Endothelial cell of umbilical vein (primary cell): ENCODE data around the gene SPINK6. TPM values are rescaled to one million over a fixed set of nuclear protein-coding genes. Genes with fewer than 3 reads are reported as not detected.

ENCODE experiments used
- BruUV-seq: library from RNA; stranded (reverse); fragments of 400-500 nt; replicated peaks from 2 replicates; lab custom pipeline; 2021; lab: Mats Ljungman, UMichigan
- CTCF ChIA-PET: fragments of 300-600, 350-600 bp; sonication (Branson Sonifier 250); formaldehyde crosslinking; loops from one replicate; lab custom pipeline; 2021; ENCODE audit warnings: antibody characterized with exemption, inconsistent platforms; lab: Charles Lee
- POLR2A ChIA-PET: fragments of 300-600, 350-600 bp; sonication (Branson Sonifier 250); formaldehyde crosslinking; loops from one replicate; lab custom pipeline; 2021; ENCODE audit warnings: antibody characterized with exemption, inconsistent platforms; lab: Charles Lee
- DNase-seq: peaks from one replicate; pipeline ENCODE4 v3.0.0-alpha.2; 2011; ENCODE audit warnings: low read depth, low spot score
- FAIRE-seq: peaks from 2 replicates; lab custom pipeline; 2011; peaks lifted over from hg19 to GRCh38; lab: Jason Lieb, UNC
- H2AFZ ChIP-seq: 2 replicates; pipeline ENCODE4 v1.6.0; 2012; ENCODE audit warnings: low read depth, low read length, control low read depth, inconsistent platforms
- H3K27ac ChIP-seq: 2 replicates; pipeline ENCODE4 v1.5.1; 2011; ENCODE audit warnings: low read depth, mild to moderate bottlenecking, control low read depth, low read length, moderate library complexity; ENCODE audit not compliant: insufficient read depth
- H3K27me3 ChIP-seq, 2 experiments: 2 replicates each; pipeline versions ENCODE4 v1.6.0 to v1.6.1; 2011; ENCODE audit warnings: low read length in 2 of 2, mixed read lengths in 1 of 2; ENCODE audit not compliant: control insufficient read depth in 2 of 2, insufficient read depth in 2 of 2
- H3K36me3 ChIP-seq, 2 experiments: 2 replicates in 1 of 2; 3 replicates in 1 of 2; pipeline ENCODE4 v1.5.1; 2011; ENCODE audit warnings: low read length in 2 of 2, mild to moderate bottlenecking in 1 of 2, moderate library complexity in 1 of 2; ENCODE audit not compliant: control insufficient read depth in 2 of 2, insufficient read depth in 2 of 2; ENCODE audit errors: extremely low read depth in 1 of 2
- H3K4me1 ChIP-seq: 3 replicates; pipeline ENCODE4 v1.5.1; 2011; ENCODE audit warnings: mild to moderate bottlenecking, low read length; ENCODE audit not compliant: control insufficient read depth, insufficient read depth; ENCODE audit errors: extremely low read depth
- H3K4me2 ChIP-seq: 2 replicates; pipeline ENCODE4 v1.6.1; 2011; ENCODE audit warnings: low read length, control low read depth, mixed read lengths; ENCODE audit not compliant: insufficient read depth
- H3K4me3 ChIP-seq, 3 experiments: fragments of 200-600 bp in 1 of 3; sonication (generic), shearing (Covaris generic) in 1 of 3; replicated peaks in 1 of 3; 2 replicates each; pipeline ENCODE4 v1.5.1; 2011 to 2016; ENCODE audit warnings: control low read depth in 3 of 3, low read length in 3 of 3, mild to moderate bottlenecking in 2 of 3, inconsistent platforms in 1 of 3, low read depth in 1 of 3, moderate library complexity in 1 of 3; ENCODE audit not compliant: insufficient read depth in 1 of 3
- H3K79me2 ChIP-seq: 2 replicates; pipeline ENCODE4 v1.6.0; 2012; ENCODE audit warnings: low read length, inconsistent platforms; ENCODE audit not compliant: control insufficient read depth, insufficient read depth
- H3K9ac ChIP-seq: replicated peaks from 2 replicates; pipeline ENCODE3; 2011; ENCODE audit warnings: low read length, control low read depth; ENCODE audit not compliant: insufficient read depth; ENCODE audit errors: extremely low read depth
- H3K9me1 ChIP-seq: replicated peaks from 3 replicates; pipeline ENCODE4 v1.6.0; 2011; ENCODE audit warnings: mild to moderate bottlenecking, low read length; ENCODE audit not compliant: control insufficient read depth, insufficient read depth; ENCODE audit errors: extremely low read depth
- H3K9me3 ChIP-seq: replicated peaks from 2 replicates; pipeline ENCODE4 v1.5.1; 2012; ENCODE audit warnings: low read length, inconsistent platforms; ENCODE audit not compliant: control insufficient read depth, insufficient read depth
- H4K20me1 ChIP-seq: replicated peaks from 2 replicates; pipeline ENCODE3; 2011; ENCODE audit warnings: mild to moderate bottlenecking, low read length; ENCODE audit not compliant: control insufficient read depth, insufficient read depth; ENCODE audit errors: extremely low read depth
- CTCF ChIP-seq, 2 donors: IDR thresholded peaks; 1 replicate in 1 of 2; 2 replicates in 1 of 2; pipeline ENCODE4 v1.5.1; 2011; ENCODE audit warnings: low read length in 2 of 2, mild to moderate bottlenecking in 2 of 2, moderate library complexity in 2 of 2, control low read depth in 1 of 2, inconsistent platforms in 1 of 2, low read depth in 1 of 2; ENCODE audit not compliant: insufficient read depth in 1 of 2; ENCODE audit errors: extremely low read depth in 1 of 2
- EZH2 ChIP-seq: IDR thresholded peaks from 2 replicates; pipeline ENCODE4 v1.6.1; 2012; ENCODE audit warnings: borderline replicate concordance, low read depth, mild to moderate bottlenecking, moderate library complexity, low read length, inconsistent platforms; ENCODE audit not compliant: severe bottlenecking
- FOS ChIP-seq: IDR thresholded peaks from 2 replicates; pipeline ENCODE4 v1.6.1; 2011; ENCODE audit warnings: mild to moderate bottlenecking, low read length, moderate library complexity, borderline replicate concordance; ENCODE audit not compliant: insufficient read depth
- GATA2 ChIP-seq: IDR thresholded peaks from 2 replicates; pipeline ENCODE4 v1.7.0; 2011; ENCODE audit warnings: low read depth, mild to moderate bottlenecking, moderate library complexity, mixed read lengths, low read length; ENCODE audit not compliant: insufficient read length, insufficient read depth
- JUN ChIP-seq: IDR thresholded peaks from 2 replicates; pipeline ENCODE4 v1.6.1; 2011; ENCODE audit warnings: borderline replicate concordance, low read depth; ENCODE audit not compliant: insufficient read length, insufficient read depth
- MAX ChIP-seq: IDR thresholded peaks from 2 replicates; pipeline ENCODE4 v1.6.1; 2011; ENCODE audit not compliant: insufficient read depth, insufficient read length
- MYC ChIP-seq: IDR thresholded peaks from one replicate; pipeline ENCODE4 v1.6.1; 2011; ENCODE audit warnings: mild to moderate bottlenecking, low read depth, low read length
- POLR2A ChIP-seq: IDR thresholded peaks from 2 replicates; pipeline ENCODE4 v1.6.1; 2012; ENCODE audit warnings: low read depth, mild to moderate bottlenecking, control low read depth, low read length
- POLR2AphosphoS5 ChIP-seq: IDR thresholded peaks from 2 replicates; pipeline ENCODE4 v1.6.1; 2012; ENCODE audit warnings: low read depth, mild to moderate bottlenecking, control low read depth, low read length, moderate library complexity; ENCODE audit not compliant: insufficient read depth
- dilution Hi-C: fragments of 300-500 bp; cut with MboI; formaldehyde crosslinking; loops from one replicate; pipeline ENCODE4 v1.15.0; 2019; ENCODE audit warnings: low sequenced_read_pairs; ENCODE audit not compliant: extremely low pct_ligation_motif_present
- intact Hi-C: fragments of 100-400 bp; cut with micrococcal nuclease; formaldehyde crosslinking; loops from one replicate; pipeline ENCODE4 v1.10.0; 2022
- polyA plus RNA-seq, 4 experiments: library from polyadenylated mRNA; depleted of rRNA in 3 of 4; stranded (reverse) in 3 of 4; unstranded in 1 of 4; fragments of >200 nt; gene quantifications; 2 replicates each; pipeline versions ENCODE4 v1.2.1 to v1.2.3, GENCODE V29; 2011 to 2012; ENCODE audit warnings: missing spikeins in 1 of 4
- total RNA-seq: library from RNA; stranded (reverse); gene quantifications from 2 replicates; pipeline ENCODE4 v1.2.3, GENCODE V29; 2021

The SPINK6 gene
- total and polyA plus RNA-seq, 2 donors (not counting 3 experiments of a cell fraction or from before 2014, with no cell fraction given), result not detected

- Histone ChIP-seq H3K27me3 (no peaks in the 10 kb centered on the region), H3K79me2 (no peaks in the 10 kb centered on the region), H3K36me3 (no peaks in the 10 kb centered on the region), H2AFZ (no peak overlapping the region), H3K27ac (no peak overlapping the region), H3K4me2 (no peak overlapping the region), H3K9me3 (no peaks in the 10 kb centered on the region), H4K20me1 (no peaks in the 10 kb centered on the region), H3K4me1 (no peaks in the 10 kb centered on the region), H3K9me1 (no peaks in the 10 kb centered on the region), H3K4me3 (no peak overlapping the region), H3K9ac (no peak overlapping the region)
- no peak for FAIRE-seq
- intact Hi-C loops (no loop called here), dilution Hi-C loops (no loop called here)
- BruUV-seq, result no TSS peak
- CTCF ChIA-PET, result interaction anchor here (1.4 kb wide), 1 partner anchor 170 kb away, joined by 5 read pairs; no protein-coding TSS in a partner anchor
- DNase-seq, result no peak
- TF ChIP-seq POLR2A (no peak), MYC (no peak), POLR2AphosphoS5 (no peak), JUN (no peak), FOS (no peak), CTCF (IDR thresholded peaks at IDR 0.05; ENCODE audit: extremely low read depth in 1 of 2, insufficient read depth in 1 of 2, low read depth in 1 of 2, low read length in 2 of 2) (no peak), GATA2 (no peak), MAX (no peak), EZH2 (no peak)
- POLR2A ChIA-PET, result no interaction called here
Observed at GRCh38 chr5:148205044-148205806, 2.4 kb downstream of the SPINK6 start.
